Left lung (tissue), 10 donors: ENCODE data around the gene TBX18. TPM values are rescaled to one million over a fixed set of nuclear protein-coding genes. Genes with fewer than 3 reads are reported as not detected.

Source experiments
- ATAC-seq: fragments of 200-7000 bp; cut with Tn5 transposase; one replicate; pipeline ENCODE4 v1.9.1; 2020; ENCODE audit warnings: moderate library complexity
- DNase-seq, 4 donors: peaks; one replicate each; pipeline ENCODE4 v3.0.0-alpha.2; 2013 to 2020
- H3K27ac ChIP-seq, 2 donors: fragments of 200-600 bp; sonication (generic) in 1 of 2; one replicate each; pipeline versions ENCODE4 v1.5.0 to v1.8.0; 2020 to 2021
- H3K27me3 ChIP-seq, 2 donors: fragments of 200-600 bp; sonication (generic) in 1 of 2; one replicate each; pipeline versions ENCODE4 v1.5.0 to v1.8.0; 2020 to 2021
- H3K36me3 ChIP-seq, 2 donors: fragments of 200-600 bp; sonication (generic) in 1 of 2; one replicate each; pipeline versions ENCODE4 v1.5.0 to v1.8.0; 2020 to 2021
- H3K4me1 ChIP-seq, 2 donors: fragments of 200-600 bp; one replicate each; pipeline ENCODE4 v1.8.0; 2021
- H3K4me3 ChIP-seq, 2 donors: fragments of 200-600 bp; sonication (generic) in 1 of 2; one replicate each; pipeline versions ENCODE4 v1.5.0 to v1.8.0; 2020 to 2021; ENCODE audit warnings: mild to moderate bottlenecking in 1 of 2
- H3K9me3 ChIP-seq, 2 donors: fragments of 200-600 bp; sonication (generic) in 1 of 2; one replicate each; pipeline versions ENCODE4 v1.5.0 to v1.8.0; 2020 to 2021
- intact Hi-C, 2 donors: fragments of 100-400 bp; cut with DNase I; formaldehyde crosslinking; loops; one replicate each; pipeline versions ENCODE4 v1.11.2 to v1.14.2; 2022
- polyA plus RNA-seq, 6 donors: library from polyadenylated mRNA; unstranded; fragments of 120-200 nt; gene quantifications; one replicate each; pipeline ENCODE4 v1.2.1, GENCODE V29; 2013; ENCODE audit not compliant: insufficient read length in 6 of 6
- total RNA-seq, 2 donors: library from RNA; stranded (reverse); fragmentation: NEBNext Ultra II Directional; extraction: Animal tissue kit (Norgen Biotek cat#: 25700); gene quantifications; one replicate each; pipeline ENCODE4 v1.2.1, GENCODE V29; 2021
- TF ChIP-seq, protein P1 (sequence below), 2 donors: fragments of 200-600 bp; sonication (generic) in 1 of 2; IDR thresholded peaks; one replicate each; pipeline versions ENCODE4 v1.5.0 to v1.8.0; 2021; ENCODE audit warnings: antibody characterized with exemption in 2 of 2
- donor health status: DM: no; HTN: yes; CAD: no.
- donor health status: DM: no; HTN: no; CAD: no.

The TBX18 gene
- total and polyA plus RNA-seq, 8 donors, result 0.27 to 0.60 (median 0.49) TPM; not detected in 1

DNA sequence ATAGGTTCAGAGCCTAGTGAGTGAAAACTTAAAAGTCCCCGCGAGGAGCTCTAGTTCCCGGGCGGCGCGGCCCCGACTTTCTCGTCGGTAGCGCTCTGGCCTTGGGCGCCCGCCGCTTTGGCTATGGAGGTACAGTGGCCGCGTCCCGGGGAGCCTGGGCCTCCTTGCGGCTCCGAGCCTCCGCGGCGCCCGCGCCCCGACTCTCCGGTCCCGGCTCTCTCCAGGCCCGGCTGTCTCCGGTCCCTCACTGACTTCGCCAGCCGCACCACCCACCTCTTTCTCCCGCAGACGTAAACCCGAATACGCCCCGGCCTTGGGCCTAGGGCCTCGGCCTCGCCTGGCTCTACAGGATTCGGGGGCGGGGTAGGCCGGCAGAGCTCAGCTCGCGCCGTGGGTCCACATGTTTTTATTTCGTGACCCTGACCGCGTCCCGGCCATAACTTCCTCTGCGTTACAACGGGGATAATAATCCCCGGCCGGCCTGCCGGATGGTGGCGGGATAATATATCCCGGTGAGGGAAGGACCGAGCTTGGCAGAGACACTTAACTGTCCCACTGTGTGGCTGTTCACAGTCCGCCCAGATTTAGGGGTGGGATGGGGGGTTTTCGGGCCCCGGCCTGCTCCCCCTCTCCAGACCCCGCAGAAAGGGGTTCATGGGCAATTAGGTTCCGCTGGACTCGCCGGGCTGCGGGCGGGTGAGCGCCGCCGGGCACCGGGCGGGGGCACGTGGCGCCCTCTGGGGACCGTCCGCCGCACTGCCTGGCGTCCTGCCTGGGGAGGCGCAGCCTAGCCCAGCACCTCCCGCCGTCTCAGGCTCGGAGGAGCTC is 10.0 kb upstream of the TBX18 start:
- ATAC-seq (peak; percentile 95), DNase-seq (peak in 1 of 4 donors; percentile 85)
- TF ChIP-seq, protein P1, sequence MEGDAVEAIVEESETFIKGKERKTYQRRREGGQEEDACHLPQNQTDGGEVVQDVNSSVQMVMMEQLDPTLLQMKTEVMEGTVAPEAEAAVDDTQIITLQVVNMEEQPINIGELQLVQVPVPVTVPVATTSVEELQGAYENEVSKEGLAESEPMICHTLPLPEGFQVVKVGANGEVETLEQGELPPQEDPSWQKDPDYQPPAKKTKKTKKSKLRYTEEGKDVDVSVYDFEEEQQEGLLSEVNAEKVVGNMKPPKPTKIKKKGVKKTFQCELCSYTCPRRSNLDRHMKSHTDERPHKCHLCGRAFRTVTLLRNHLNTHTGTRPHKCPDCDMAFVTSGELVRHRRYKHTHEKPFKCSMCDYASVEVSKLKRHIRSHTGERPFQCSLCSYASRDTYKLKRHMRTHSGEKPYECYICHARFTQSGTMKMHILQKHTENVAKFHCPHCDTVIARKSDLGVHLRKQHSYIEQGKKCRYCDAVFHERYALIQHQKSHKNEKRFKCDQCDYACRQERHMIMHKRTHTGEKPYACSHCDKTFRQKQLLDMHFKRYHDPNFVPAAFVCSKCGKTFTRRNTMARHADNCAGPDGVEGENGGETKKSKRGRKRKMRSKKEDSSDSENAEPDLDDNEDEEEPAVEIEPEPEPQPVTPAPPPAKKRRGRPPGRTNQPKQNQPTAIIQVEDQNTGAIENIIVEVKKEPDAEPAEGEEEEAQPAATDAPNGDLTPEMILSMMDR (IDR thresholded peaks at IDR 0.05), result peak; percentile 29 to 46
- no peaks in the 10 kb centered on the region for H3K36me3 ChIP-seq
- intact Hi-C loops, result no loop called here
- peaks cover 73 to 98% of the 10 kb centered on the region in 2 donors for H3K27me3 ChIP-seq
- no peak overlapping the region for H3K27ac ChIP-seq
- peak overlapping the region; percentile 7 to 25 for H3K4me3 ChIP-seq
- H3K9me3 ChIP-seq, result no peaks in the 10 kb centered on the region
- H3K4me1 ChIP-seq, result peaks cover 0 to 10% of the 10 kb centered on the region in 2 donors

DNA sequence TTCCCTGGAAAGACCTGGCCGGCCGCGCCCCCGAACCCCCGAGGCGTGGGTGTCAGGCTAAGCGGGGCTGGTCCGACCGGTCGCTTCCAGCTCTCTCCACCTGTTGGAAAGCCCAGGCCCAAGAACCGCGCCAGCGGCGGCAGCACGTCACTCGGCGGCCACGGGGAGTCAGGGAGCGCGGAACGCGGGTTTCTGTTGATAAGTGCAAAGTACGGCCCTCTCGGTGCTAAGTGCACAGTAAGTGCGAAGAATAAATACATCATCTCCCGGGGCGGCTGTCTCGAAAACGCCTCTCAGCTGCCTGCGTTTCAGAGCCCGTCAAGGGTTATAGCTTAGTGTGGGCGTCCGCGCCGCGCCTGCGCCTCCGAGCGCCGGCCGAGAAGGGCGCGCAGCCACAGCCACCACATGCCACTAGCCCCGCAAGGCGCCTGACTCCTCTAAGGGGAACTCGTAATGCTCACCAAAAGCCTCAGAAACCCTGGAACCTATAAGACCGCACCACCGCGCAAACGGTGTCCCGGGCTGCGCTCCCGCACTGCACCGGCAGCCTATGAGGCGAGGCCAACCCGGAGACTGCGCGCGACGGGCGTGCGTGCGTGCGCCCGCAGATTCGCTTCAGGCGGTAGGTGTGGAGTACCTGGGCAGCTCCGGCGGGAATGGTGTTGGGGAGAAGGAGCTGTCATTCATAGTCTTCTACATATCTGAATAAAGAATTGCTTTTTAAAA is 9.2 kb upstream of the TBX18 start:
- no peaks in the 10 kb centered on the region for H3K9me3 ChIP-seq
- peak in 1 of 4 donors; percentile 76 for DNase-seq
- intact Hi-C loops, result no loop called here

DNA sequence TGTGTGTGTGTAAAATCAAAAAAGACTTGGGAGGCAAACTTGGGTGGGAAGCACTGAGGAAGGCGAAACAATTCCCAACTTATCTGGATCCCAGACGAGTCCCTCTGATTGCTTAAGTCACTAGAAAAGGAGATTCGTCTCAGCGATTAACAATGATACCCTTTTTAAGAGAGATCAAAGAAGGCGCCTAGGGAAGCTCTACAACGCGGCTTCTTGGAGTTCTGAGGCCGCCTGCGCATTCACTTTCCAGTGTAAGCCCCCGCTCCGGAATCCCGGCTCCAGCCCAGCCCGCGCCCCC is 8.7 kb upstream of the TBX18 start:
- H3K9me3 ChIP-seq, result no peaks in the 10 kb centered on the region
- ATAC-seq (no peak), DNase-seq (no peak)
- TF ChIP-seq, protein P1 (IDR thresholded peaks at IDR 0.05), result no peak
- H3K27me3 ChIP-seq, result peaks cover 86 to 100% of the 10 kb centered on the region in 2 donors
- H3K4me3 ChIP-seq, result no peak overlapping the region
- H3K27ac ChIP-seq, result no peak overlapping the region
- peaks cover 0 to 10% of the 10 kb centered on the region in 2 donors for H3K4me1 ChIP-seq
- intact Hi-C loops, result no loop called here
- H3K36me3 ChIP-seq, result no peaks in the 10 kb centered on the region

More for the DNA sequence above, 9.2 kb upstream of the TBX18 start:
- TF ChIP-seq, protein P1 (IDR thresholded peaks at IDR 0.05), result no peak
- H3K4me1 ChIP-seq, result peaks cover 0 to 10% of the 10 kb centered on the region in 2 donors
- H3K36me3 ChIP-seq, result no peaks in the 10 kb centered on the region
- H3K27ac ChIP-seq, result no peak overlapping the region
- peak overlapping the region in 1 of 2 donors; percentile 25 for H3K4me3 ChIP-seq
- H3K27me3 ChIP-seq, result peaks cover 81 to 100% of the 10 kb centered on the region in 2 donors
- peak; percentile 59 for ATAC-seq

- DNase-seq (peak in 1 of 4 donors; percentile 49), ATAC-seq (no peak)
- intact Hi-C loops, result no loop called here
- Histone ChIP-seq H3K27me3 (peaks cover 91 to 100% of the 10 kb centered on the region in 2 donors), H3K4me1 (peaks cover 0 to 10% of the 10 kb centered on the region in 2 donors), H3K36me3 (no peaks in the 10 kb centered on the region), H3K9me3 (no peaks in the 10 kb centered on the region), H3K4me3 (no peak overlapping the region), H3K27ac (no peak overlapping the region)
- TF ChIP-seq, protein P1 (IDR thresholded peaks at IDR 0.05), result no peak
These were observed 8.2 kb upstream of the TBX18 start for GRCh38 chr6:84772428-84773132.
